Gastrocnemius medialis (tissue), 4 donors: ENCODE data around the gene CTSS. TPM values are rescaled to one million over a fixed set of nuclear protein-coding genes. Genes with fewer than 3 reads are reported as not detected.

Experiments
- ATAC-seq, 2 donors: fragments of 150-250 bp; one replicate each; pipeline ENCODE4 v1.9.1; 2016
- DNase-seq, 2 donors: peaks; one replicate each; pipeline ENCODE4 v3.0.0-alpha.2; 2019
- H3K27ac ChIP-seq, 4 donors: fragments of 200-600 bp; sonication (generic); 1 replicate in 1 of 4; 2 replicates in 3 of 4; pipeline ENCODE4 v1.5.1; 2016 to 2018; ENCODE audit warnings: mild to moderate bottlenecking in 2 of 4, moderate library complexity in 1 of 4
- H3K27me3 ChIP-seq, 3 donors: fragments of 200-600 bp; sonication (generic) in 2 of 3; 1 replicate in 1 of 3; 2 replicates in 2 of 3; pipeline versions ENCODE4 v1.5.1 to v1.6.0; 2016 to 2019; ENCODE audit warnings: mild to moderate bottlenecking in 1 of 3, moderate library complexity in 1 of 3
- H3K36me3 ChIP-seq, 2 donors: fragments of 200-600 bp; sonication (generic) in 1 of 2; one replicate each; pipeline ENCODE4 v1.5.1; 2017 to 2018
- H3K4me1 ChIP-seq, 2 donors: fragments of 200-600 bp; sonication (generic) in 1 of 2; one replicate each; pipeline ENCODE4 v1.5.1; 2016 to 2017; ENCODE audit warnings: mild to moderate bottlenecking in 2 of 2
- H3K4me3 ChIP-seq, 4 donors: fragments of 200-600 bp; sonication (generic) in 3 of 4; 1 replicate in 1 of 4; 2 replicates in 3 of 4; pipeline ENCODE4 v1.5.1; 2016 to 2019; ENCODE audit warnings: mild to moderate bottlenecking in 2 of 4
- H3K9me3 ChIP-seq, 3 donors: fragments of 200-600 bp; sonication (generic) in 2 of 3; 1 replicate in 1 of 3; 2 replicates in 2 of 3; pipeline ENCODE4 v1.5.1; 2016 to 2019
- CTCF ChIP-seq, 5 experiments: fragments of 450-650 bp in 3 of 5; fragments of 200-600 bp in 2 of 5; sonication (generic) in 2 of 5; IDR thresholded peaks in 4 of 5; conservative IDR thresholded peaks in 1 of 5; 1 replicate in 4 of 5; 2 replicates in 1 of 5; pipeline ENCODE4 v1.5.1; 2016 to 2019; ENCODE audit warnings: antibody characterized with exemption in 5 of 5, mild to moderate bottlenecking in 3 of 5, moderate library complexity in 3 of 5
- POLR2A ChIP-seq, 2 donors: fragments of 450-650 bp; IDR thresholded peaks; one replicate each; pipeline ENCODE4 v1.6.1; 2017; ENCODE audit warnings: antibody characterized with exemption in 2 of 2, mild to moderate bottlenecking in 2 of 2, moderate library complexity in 2 of 2
- in situ Hi-C, 4 donors: fragments of 200-750 bp; cut with MboI; loops; one replicate each; pipeline versions ENCODE4 v1.15.0 to v1.8.0; 2017; ENCODE audit warnings: low sequenced_read_pairs in 4 of 4
- intact Hi-C: fragments of 100-400 bp; cut with DNase I; formaldehyde crosslinking; loops from one replicate; pipeline ENCODE4 v1.15.1; 2023; ENCODE audit warnings: low total_unique reads
- total RNA-seq, 4 donors: library from RNA; depleted of rRNA; stranded (reverse); fragments of >200 nt; gene quantifications; one replicate each; pipeline versions ENCODE4 v1.1.0 to v1.2.3, GENCODE V29; 2016

Gene CTSS
- total RNA-seq, 4 donors from 2014 or later: 5.8 to 11.7 (median 10.6) TPM

GRCh38 chr1:150695561-150695960 is 70.0 kb downstream of the CTSS start:
- ATAC-seq (no peak), DNase-seq (no peak)
- Histone ChIP-seq H3K4me3 (peak overlapping the region in 1 of 4 donors; percentile 82), H3K4me1 (peaks cover 9 to 18% of the 10 kb centered on the region in 2 donors), H3K27ac (peak overlapping the region in 2 of 4 donors; percentile 76 to 81), H3K9me3 (no peaks in the 10 kb centered on the region), H3K36me3 (peaks cover 0 to 25% of the 10 kb centered on the region in 2 donors), H3K27me3 (no peaks in the 10 kb centered on the region)
- in situ Hi-C loops: no loop called here
- TF ChIP-seq CTCF (IDR thresholded peaks at IDR 0.05 in 4 of 5, conservative IDR thresholded peaks at IDR 0.05 in 1 of 5) (no peak), POLR2A (IDR thresholded peaks at IDR 0.05) (no peak)
- intact Hi-C loops: loop anchor here (5.0 kb wide), 1 partner anchor 282 kb away; no protein-coding TSS in a partner anchor

DNA sequence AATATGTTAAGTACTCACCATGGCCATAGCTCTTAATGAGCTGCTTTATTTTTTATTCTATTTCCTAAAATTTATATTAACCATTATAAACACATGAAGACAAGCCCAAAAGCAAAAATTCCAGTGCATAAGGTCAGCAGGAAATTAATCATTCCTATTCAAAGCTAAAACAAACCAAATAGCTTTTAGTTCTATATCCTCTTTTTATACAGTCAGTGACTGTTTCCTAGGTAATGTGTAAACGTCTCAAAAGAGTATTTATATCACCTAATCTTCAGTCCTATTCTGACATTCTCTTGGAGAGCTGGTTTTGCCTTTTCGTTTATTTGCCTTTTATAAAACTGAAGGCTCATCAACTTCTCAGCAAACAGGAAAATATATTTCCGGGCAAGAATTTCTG is 72.9 kb downstream of the CTSS start:
- DNase-seq (no peak), ATAC-seq (no peak)
- Histone ChIP-seq H3K27ac (no peak overlapping the region), H3K27me3 (no peaks in the 10 kb centered on the region), H3K9me3 (no peaks in the 10 kb centered on the region), H3K4me3 (no peak overlapping the region), H3K36me3 (peaks cover 0 to 25% of the 10 kb centered on the region in 2 donors), H3K4me1 (peaks cover 15 to 25% of the 10 kb centered on the region in 2 donors)
- intact Hi-C loops: no loop called here
- TF ChIP-seq POLR2A (IDR thresholded peaks at IDR 0.05): no peak
- no peak for TF ChIP-seq CTCF (IDR thresholded peaks at IDR 0.05 in 4 of 5, conservative IDR thresholded peaks at IDR 0.05 in 1 of 5)
- in situ Hi-C loops: no loop called here

DNA sequence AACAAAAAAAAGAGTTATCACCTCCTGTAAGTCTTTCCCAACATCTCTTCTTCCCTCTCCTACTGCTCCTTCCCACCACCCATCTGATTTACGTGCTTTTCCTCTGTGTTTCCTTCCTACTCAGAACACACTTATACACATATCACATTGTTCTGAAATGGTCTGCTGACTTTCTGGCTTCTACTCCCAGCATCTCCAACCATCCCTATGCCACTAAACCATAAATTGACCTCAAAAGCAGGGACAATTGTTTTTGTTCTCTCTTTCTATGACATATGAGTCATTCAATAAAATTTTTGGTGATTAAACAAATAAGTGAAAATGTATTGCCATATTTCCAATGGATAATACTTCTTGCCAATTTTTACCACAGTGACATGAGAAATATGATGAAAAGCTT is 76.8 kb downstream of the CTSS start:
- DNase-seq: no peak
- Histone ChIP-seq H3K27ac (no peak overlapping the region), H3K27me3 (no peaks in the 10 kb centered on the region), H3K9me3 (no peaks in the 10 kb centered on the region), H3K36me3 (peaks cover 0 to 17% of the 10 kb centered on the region in 2 donors), H3K4me3 (no peak overlapping the region), H3K4me1 (peaks cover 7 to 9% of the 10 kb centered on the region in 2 donors)
- intact Hi-C loops (no loop called here), in situ Hi-C loops (no loop called here)
- ATAC-seq: no peak
- TF ChIP-seq CTCF (IDR thresholded peaks at IDR 0.05 in 4 of 5, conservative IDR thresholded peaks at IDR 0.05 in 1 of 5) (no peak), POLR2A (IDR thresholded peaks at IDR 0.05) (no peak)

DNA sequence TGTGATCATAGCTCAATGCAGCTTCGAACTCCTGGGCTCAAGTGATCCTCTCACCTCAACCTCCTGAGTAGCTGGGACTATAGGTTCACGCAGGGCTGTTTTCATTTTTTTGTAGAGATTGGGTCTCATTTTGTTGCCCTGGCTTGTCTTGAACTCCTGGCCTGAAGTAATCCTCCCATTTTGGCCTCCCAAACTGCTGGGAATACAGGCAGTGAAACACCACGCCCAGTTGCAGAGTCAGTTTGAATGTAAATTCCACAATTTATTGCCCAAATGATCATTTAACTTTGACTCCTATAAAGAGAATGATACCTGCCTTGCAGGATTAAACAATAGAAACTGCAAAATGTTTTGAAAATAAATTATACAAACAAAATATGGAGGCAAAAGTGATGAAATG is 79.3 kb downstream of the CTSS start:
- no peaks in the 10 kb centered on the region for H3K27me3 ChIP-seq

More for the DNA sequence above, 79.3 kb downstream of the CTSS start:
- Histone ChIP-seq H3K27ac (no peak overlapping the region), H3K9me3 (no peaks in the 10 kb centered on the region), H3K4me1 (peaks cover 7 to 9% of the 10 kb centered on the region in 2 donors), H3K4me3 (no peak overlapping the region), H3K36me3 (peaks cover 0 to 14% of the 10 kb centered on the region in 2 donors)
- in situ Hi-C loops (no loop called here), intact Hi-C loops (no loop called here)
- ATAC-seq (no peak), DNase-seq (no peak)
- TF ChIP-seq CTCF (IDR thresholded peaks at IDR 0.05 in 4 of 5, conservative IDR thresholded peaks at IDR 0.05 in 1 of 5): no peak
- no peak for TF ChIP-seq POLR2A (IDR thresholded peaks at IDR 0.05)
